ENCODE data around the gene SASS6.
A peak's percentile ranks its signal among the peaks of the same experiment; 100 is the strongest.

Gene SASS6

DNA sequence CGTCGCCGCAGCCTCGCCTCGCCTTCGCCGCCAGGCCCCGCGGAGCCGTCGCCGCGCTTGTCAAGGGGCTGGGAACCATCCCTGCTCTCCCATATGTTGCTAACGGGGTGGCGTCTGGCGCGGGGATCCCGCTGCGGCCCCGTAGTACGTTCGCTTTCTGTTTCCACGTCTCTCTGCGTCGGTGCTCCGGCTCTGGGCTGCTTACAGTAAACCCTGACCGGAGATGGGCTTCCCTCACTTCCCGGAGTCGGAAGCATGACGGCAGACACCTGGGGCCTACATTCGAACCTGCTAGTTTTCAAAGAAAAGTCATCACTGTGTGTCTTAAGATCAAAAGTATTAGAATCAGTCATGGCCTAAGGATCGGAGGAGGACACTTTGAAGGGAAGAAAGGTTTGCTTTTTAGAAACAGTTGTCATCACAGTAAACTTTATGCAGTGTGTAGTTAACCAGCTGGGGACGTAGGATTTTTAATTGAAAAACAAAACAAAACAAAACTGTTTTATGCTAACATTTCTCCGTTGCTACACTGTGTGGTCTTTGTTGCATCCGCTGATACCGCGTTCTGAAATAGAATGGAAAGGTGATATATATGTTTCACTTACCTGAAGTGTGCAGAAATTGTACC, 94.0 kb downstream of the SASS6 start:
- DNase-seq: peak; percentile 58

DNA sequence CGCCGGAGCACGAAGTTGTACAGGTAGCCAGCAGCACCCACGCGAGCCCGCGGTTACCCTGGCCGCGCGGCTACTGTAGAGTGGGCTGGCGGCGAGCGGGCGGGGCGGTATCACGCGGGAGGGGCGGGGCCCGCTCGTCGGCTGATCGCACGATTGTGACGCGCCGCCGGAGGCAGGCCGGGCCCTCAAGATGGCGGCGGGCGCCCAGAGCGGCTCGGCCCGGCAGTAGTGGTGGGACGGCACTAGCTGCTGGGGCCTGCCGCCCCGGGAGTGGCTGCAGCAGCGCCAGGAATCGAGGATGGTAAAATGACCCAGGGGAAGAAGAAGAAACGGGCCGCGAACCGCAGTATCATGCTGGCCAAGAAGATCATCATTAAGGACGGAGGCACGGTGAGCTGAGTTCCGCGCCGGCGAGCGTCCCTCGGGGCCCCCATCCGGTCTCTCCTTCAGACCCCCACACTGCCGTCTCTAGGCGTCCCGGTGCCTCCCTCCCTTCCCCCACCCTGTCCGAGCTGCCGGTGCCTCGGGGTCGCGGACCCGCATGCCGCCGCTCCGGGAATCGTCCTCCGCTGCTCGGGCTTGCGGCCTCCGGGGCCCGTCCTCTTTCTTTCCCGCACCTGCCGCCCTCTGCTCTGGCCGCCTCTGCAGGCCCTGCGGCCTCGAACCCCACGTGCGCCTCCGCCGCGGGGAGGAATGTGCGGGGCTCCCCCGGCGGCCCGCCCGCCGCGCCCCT, 94.6 kb downstream of the SASS6 start:
- DNase-seq: peak; percentile 82

DNA sequence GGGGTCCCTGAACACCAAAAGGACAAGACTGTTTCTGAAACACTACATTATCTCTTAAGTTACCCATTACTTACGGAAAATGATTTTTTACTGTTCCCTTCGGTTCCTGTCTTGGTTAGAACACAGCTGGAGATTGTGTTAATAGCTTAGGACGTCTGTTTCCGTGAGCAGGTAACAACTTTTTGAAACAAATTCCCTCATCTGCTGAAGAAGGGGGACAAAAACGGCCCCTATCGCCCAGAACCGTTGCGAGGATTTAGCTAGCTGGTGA, 95.1 kb downstream of the SASS6 start:
- DNase-seq: no peak

DNA sequence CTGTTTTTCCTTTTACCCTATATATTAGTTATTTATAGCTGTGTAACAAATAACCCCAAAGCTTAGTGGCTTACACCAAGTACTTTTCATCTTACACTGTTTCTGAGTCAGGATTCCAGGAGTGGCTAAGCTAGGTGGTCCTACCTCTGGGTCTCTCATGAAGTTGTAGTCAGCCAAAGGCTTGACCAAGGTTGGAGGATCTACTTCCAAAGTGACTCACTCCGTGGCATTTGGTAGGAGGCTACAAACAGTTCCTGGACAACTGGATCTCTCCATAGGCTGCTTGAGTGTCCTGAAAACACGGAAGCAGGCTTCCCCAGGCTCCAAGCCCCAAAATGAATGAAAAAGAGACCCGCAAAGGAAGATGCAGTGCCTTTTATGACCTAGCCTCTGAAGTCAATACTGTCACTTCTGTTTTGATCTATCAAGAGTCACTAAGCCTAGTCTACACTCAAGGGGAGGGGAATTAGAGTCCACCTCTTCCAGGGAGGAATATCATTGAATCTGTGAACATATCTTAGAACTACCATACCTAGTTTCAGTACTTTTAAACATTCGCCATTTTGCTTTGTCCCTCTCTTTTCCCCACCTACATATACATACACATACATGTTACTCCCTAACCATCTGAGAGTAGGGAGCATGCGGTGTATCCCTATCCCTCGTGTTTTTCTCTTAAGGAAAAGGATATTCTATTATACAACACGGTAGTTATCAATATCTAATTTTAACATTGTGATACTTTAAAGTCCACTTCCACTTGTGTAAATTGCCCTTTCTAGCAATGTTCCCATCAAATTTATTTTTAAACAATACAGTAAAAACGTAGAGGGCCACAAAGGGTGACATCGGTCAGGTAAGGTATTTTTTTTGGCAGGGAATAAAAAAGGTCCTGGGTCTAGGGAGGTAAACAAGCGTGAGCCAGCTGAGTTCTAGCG, 95.7 kb downstream of the SASS6 start:
- peak; percentile 40 for DNase-seq

GRCh38 chr1:100035214-100035613, 97.5 kb downstream of the SASS6 start:
- no peak for DNase-seq

GRCh38 chr1:100034470-100034869, 98.3 kb downstream of the SASS6 start:
- peak; percentile 22 for DNase-seq
